A673 (cell line): ENCODE data around the gene TNFAIP1.

ENCODE experiments used
- CTCF ChIP-seq: fragments of 300-800, 200-600 bp; sonication (generic); conservative IDR thresholded peaks from 2 replicates; pipeline ENCODE4 v1.5.1; 2017; ENCODE audit warnings: low read depth, mild to moderate bottlenecking, antibody characterized with exemption, low read length, moderate library complexity, mixed read lengths
- EZH2 ChIP-seq: fragments of 200-600 bp; sonication (generic); IDR thresholded peaks from 2 replicates; pipeline ENCODE4 v1.6.1; 2017; ENCODE audit warnings: borderline replicate concordance, low read depth, mild to moderate bottlenecking, mixed read lengths, antibody characterized with exemption, low read length; ENCODE audit not compliant: poor library complexity, severe bottlenecking

DNA sequence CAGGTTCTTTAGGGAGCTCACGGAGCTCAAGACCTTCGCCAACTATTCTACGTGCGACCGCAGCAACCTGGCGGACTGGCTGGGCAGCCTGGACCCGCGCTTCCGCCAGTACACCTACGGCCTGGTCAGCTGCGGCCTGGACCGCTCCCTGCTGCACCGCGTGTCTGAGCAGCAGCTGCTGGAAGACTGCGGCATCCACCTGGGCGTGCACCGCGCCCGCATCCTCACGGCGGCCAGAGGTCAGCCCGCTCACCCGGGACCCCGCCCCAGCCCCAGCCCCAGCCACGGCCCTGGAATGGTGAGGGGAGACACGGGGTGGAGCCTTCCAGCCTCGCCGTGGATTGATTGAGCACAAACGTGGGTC, 49.5 kb downstream of the TNFAIP1 start:
- TF ChIP-seq CTCF (no peak), EZH2 (no peak)
